GM21381 (cell line): ENCODE results near the gene ARHGAP23.

Experiments
- ATAC-seq: cut with Tn5 transposase; IDR thresholded peaks from one replicate; pipeline ENCODE4 v1.9.1; 2021; ENCODE audit warnings: mild to moderate bottlenecking, moderate library complexity; ENCODE audit not compliant: unreplicated experiment

The ARHGAP23 gene

GRCh38 chr17:38440614-38441397, 12.5 kb downstream of the ARHGAP23 start:
- ATAC-seq, result no peak

GRCh38 chr17:38441429-38442061, 13.3 kb downstream of the ARHGAP23 start:
- ATAC-seq, result no peak

- no peak for ATAC-seq
Measured at GRCh38 chr17:38442548-38442947, 14.3 kb downstream of the ARHGAP23 start.

GRCh38 chr17:38443356-38444031, 15.2 kb downstream of the ARHGAP23 start:
- ATAC-seq, result no peak

GRCh38 chr17:38444151-38444550, 15.9 kb downstream of the ARHGAP23 start:
- no peak for ATAC-seq

- no peak for ATAC-seq
Measured at GRCh38 chr17:38447502-38448085, 19.3 kb downstream of the ARHGAP23 start.

- no peak for ATAC-seq
Measured at GRCh38 chr17:38448208-38448771, 20.0 kb downstream of the ARHGAP23 start.

GRCh38 chr17:38449364-38449763, 21.1 kb downstream of the ARHGAP23 start:
- no peak for ATAC-seq

GRCh38 chr17:38450557-38451029, 22.3 kb downstream of the ARHGAP23 start:
- no peak for ATAC-seq

GRCh38 chr17:38451030-38451839, 23.0 kb downstream of the ARHGAP23 start:
- ATAC-seq, result no peak

- ATAC-seq, result no peak
Measured at GRCh38 chr17:38451840-38452529, 23.7 kb downstream of the ARHGAP23 start.

- ATAC-seq, result no peak
Measured at GRCh38 chr17:38452719-38453118, 24.5 kb downstream of the ARHGAP23 start.

- ATAC-seq, result no peak
Measured at GRCh38 chr17:38453951-38454421, 25.7 kb downstream of the ARHGAP23 start.

- ATAC-seq, result no peak
Measured at GRCh38 chr17:38454532-38454931, 26.3 kb downstream of the ARHGAP23 start.

GRCh38 chr17:38455288-38455915, 27.1 kb downstream of the ARHGAP23 start:
- no peak for ATAC-seq

GRCh38 chr17:38456031-38456815, 28.0 kb downstream of the ARHGAP23 start:
- no peak for ATAC-seq

- ATAC-seq, result no peak
Measured at GRCh38 chr17:38457577-38458371, 29.5 kb downstream of the ARHGAP23 start.
